ENCODE results near the gene FOXC2. TPM values are rescaled to one million over a fixed set of nuclear protein-coding genes. Genes with fewer than 3 reads are reported as not detected.

Gene FOXC2
- total RNA-seq, 1 donor: not detected

- no peak for DNase-seq (ENCODE audit: low read depth)
- no peak for TF ChIP-seq CTCF (IDR thresholded peaks at IDR 0.05; ENCODE audit: insufficient read depth, low read depth, low read length)
- H3K4me3 ChIP-seq (ENCODE audit: low read depth, low read length): no peak overlapping the region
These were observed 38.3 kb upstream of the FOXC2 start for GRCh38 chr16:86528061-86528929.

GRCh38 chr16:86529160-86529559 lies 37.5 kb upstream of the FOXC2 start:
- no peak for TF ChIP-seq CTCF (IDR thresholded peaks at IDR 0.05; ENCODE audit: insufficient read depth, low read depth, low read length)
- peak; percentile 56 for DNase-seq (ENCODE audit: low read depth)
- no peak overlapping the region for H3K4me3 ChIP-seq (ENCODE audit: low read depth, low read length)

- TF ChIP-seq CTCF (IDR thresholded peaks at IDR 0.05; ENCODE audit: insufficient read depth, low read depth, low read length): no peak
- DNase-seq (ENCODE audit: low read depth): no peak
- H3K4me3 ChIP-seq (ENCODE audit: low read depth, low read length): no peak overlapping the region
These were observed 36.1 kb upstream of the FOXC2 start for GRCh38 chr16:86530251-86531190.

- DNase-seq (ENCODE audit: low read depth): peak; percentile 43
- no peak for TF ChIP-seq CTCF (IDR thresholded peaks at IDR 0.05; ENCODE audit: insufficient read depth, low read depth, low read length)
- H3K4me3 ChIP-seq (ENCODE audit: low read depth, low read length): no peak overlapping the region
These were observed 35.5 kb upstream of the FOXC2 start for GRCh38 chr16:86531191-86531545.

GRCh38 chr16:86531641-86532525 lies 34.7 kb upstream of the FOXC2 start:
- DNase-seq (ENCODE audit: low read depth): no peak
- H3K4me3 ChIP-seq (ENCODE audit: low read depth, low read length): no peak overlapping the region
- TF ChIP-seq CTCF (IDR thresholded peaks at IDR 0.05; ENCODE audit: insufficient read depth, low read depth, low read length): no peak

- TF ChIP-seq CTCF (IDR thresholded peaks at IDR 0.05; ENCODE audit: insufficient read depth, low read depth, low read length): no peak
- H3K4me3 ChIP-seq (ENCODE audit: low read depth, low read length): no peak overlapping the region
- no peak for DNase-seq (ENCODE audit: low read depth)
These were observed 34.2 kb upstream of the FOXC2 start for GRCh38 chr16:86532526-86532815.
